ENCODE results near the gene VAMP7. TPM values are rescaled to one million over a fixed set of nuclear protein-coding genes. Genes with fewer than 3 reads are reported as not detected.

The VAMP7 gene
- total and polyA plus RNA-seq, 2 of the 13 experiments (the other 11 are each of a cell fraction or from before 2014, with no cell fraction given) = 13.4 to 20.7 TPM

DNA sequence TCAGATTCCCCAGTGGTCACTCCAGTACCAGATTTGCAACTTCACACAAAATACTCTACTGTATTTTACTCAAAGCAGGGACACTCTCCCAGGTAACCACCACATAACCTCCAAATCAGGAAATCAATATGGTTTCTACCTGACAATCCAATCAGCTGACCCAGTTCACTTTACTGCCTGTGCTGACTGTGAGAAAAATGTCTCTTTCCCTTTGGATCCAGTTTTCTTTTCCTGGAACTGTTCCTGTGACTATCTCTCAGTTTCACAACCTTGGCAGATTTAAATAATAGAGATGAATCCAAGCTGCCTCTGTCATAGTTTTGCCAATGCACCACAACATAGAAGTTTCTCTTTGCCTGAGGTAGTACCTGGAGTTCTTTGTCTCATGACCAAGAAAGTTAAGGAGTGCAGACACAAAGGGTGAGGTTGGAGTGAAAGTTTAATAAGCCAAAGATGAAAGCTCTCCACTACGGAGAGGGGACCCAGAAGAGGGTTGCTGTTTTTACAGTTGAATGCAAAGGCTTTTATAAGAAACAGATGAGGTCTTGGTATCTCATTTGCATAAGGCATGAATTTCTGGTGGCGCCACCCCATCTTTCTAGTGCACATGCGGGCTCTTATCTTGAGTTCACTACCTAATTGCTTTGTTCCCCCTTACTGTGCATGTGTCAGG, 86.6 kb downstream of the VAMP7 start:
- FAIRE-seq = no peak
- BruUV-seq (replicated peaks) = no TSS peak
- Histone ChIP-seq H3K4me2 (ENCODE audit: low read depth, low read length) (no peak overlapping the region), H3K9me3 (ENCODE audit: low read length) (peaks cover 54% of the 10 kb centered on the region), H3K27ac (ENCODE audit: extremely low read length, insufficient read depth, low read length) (no peak overlapping the region), H3K36me3 (replicated peaks in 1 of 2; ENCODE audit: control insufficient read depth in 1 of 2, insufficient read depth in 2 of 2, low read length in 2 of 2) (no peaks in the 10 kb centered on the region), H3K9ac (ENCODE audit: insufficient read depth, low read depth, low read length) (no peak overlapping the region), H3K27me3 (ENCODE audit: control insufficient read depth in 1 of 2, insufficient read depth in 2 of 2, low read length in 2 of 2) (no peaks in the 10 kb centered on the region), H4K20me1 (ENCODE audit: insufficient read depth, low read length) (no peaks in the 10 kb centered on the region), H3K4me3 (replicated peaks in 1 of 3; ENCODE audit: insufficient read depth in 1 of 3, low read depth in 2 of 3, low read length in 3 of 3) (no peak overlapping the region), H3K4me1 (ENCODE audit: insufficient read depth, low read length) (no peaks in the 10 kb centered on the region), H2AFZ (ENCODE audit: low read length) (no peak overlapping the region), H3K79me2 (ENCODE audit: insufficient read depth, low read length) (no peaks in the 10 kb centered on the region)
- in situ Hi-C loops (cut with HindIII; ENCODE audit: extremely low pct_ligation_motif_present, low pct_unique_long_range_greater_than_20kb) = no loop called here
- no peak for ATAC-seq
- CTCF ChIA-PET (ENCODE audit: low intra/inter-chr PET ratio, low total read pairs) = no interaction called here
- intact Hi-C loops (cut with micrococcal nuclease; ENCODE audit: unreplicated experiment) = no loop called here
- POLR2A ChIA-PET = no interaction called here
- no peak for TF ChIP-seq RAD51 (IDR thresholded peaks at IDR 0.05; ENCODE audit: borderline replicate concordance)
- no peak for TF ChIP-seq ARNTL (CRISPR knock-in tag; IDR thresholded peaks at IDR 0.05)
- TF ChIP-seq, protein P1, sequence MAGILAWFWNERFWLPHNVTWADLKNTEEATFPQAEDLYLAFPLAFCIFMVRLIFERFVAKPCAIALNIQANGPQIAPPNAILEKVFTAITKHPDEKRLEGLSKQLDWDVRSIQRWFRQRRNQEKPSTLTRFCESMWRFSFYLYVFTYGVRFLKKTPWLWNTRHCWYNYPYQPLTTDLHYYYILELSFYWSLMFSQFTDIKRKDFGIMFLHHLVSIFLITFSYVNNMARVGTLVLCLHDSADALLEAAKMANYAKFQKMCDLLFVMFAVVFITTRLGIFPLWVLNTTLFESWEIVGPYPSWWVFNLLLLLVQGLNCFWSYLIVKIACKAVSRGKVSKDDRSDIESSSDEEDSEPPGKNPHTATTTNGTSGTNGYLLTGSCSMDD (CRISPR knock-in tag; IDR thresholded peaks at IDR 0.05) = no peak
- TF ChIP-seq SIN3B (IDR thresholded peaks at IDR 0.05; ENCODE audit: low read length) = no peak
- TF ChIP-seq MTF1 (CRISPR knock-in tag; IDR thresholded peaks at IDR 0.05) = no peak
- TF ChIP-seq, protein P2, sequence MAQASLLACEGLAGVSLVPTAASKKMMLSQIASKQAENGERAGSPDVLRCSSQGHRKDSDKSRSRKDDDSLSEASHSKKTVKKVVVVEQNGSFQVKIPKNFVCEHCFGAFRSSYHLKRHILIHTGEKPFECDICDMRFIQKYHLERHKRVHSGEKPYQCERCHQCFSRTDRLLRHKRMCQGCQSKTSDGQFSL (CRISPR knock-in tag; IDR thresholded peaks at IDR 0.05) = no peak
- TF ChIP-seq, protein P3, sequence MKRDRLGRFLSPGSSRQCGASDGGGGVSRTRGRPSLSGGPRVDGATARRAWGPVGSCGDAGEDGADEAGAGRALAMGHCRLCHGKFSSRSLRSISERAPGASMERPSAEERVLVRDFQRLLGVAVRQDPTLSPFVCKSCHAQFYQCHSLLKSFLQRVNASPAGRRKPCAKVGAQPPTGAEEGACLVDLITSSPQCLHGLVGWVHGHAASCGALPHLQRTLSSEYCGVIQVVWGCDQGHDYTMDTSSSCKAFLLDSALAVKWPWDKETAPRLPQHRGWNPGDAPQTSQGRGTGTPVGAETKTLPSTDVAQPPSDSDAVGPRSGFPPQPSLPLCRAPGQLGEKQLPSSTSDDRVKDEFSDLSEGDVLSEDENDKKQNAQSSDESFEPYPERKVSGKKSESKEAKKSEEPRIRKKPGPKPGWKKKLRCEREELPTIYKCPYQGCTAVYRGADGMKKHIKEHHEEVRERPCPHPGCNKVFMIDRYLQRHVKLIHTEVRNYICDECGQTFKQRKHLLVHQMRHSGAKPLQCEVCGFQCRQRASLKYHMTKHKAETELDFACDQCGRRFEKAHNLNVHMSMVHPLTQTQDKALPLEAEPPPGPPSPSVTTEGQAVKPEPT (CRISPR knock-in tag; IDR thresholded peaks at IDR 0.05; ENCODE audit: low read depth) = no peak
- no peak for TF ChIP-seq DMAP1 (CRISPR knock-in tag; IDR thresholded peaks at IDR 0.05)
- 71% methylated on average over 3 of the region's 3 CpGs for WGBS (ENCODE audit: low lambda C conversion rate)
- no peak for DNase-seq (ENCODE audit: low spot score)
